HG03378 (cell line): Measurements from ENCODE around the gene NANOS3.

Experiments used
- ATAC-seq: cut with Tn5 transposase; IDR thresholded peaks from one replicate; pipeline ENCODE4 v1.9.1; 2021; ENCODE audit warnings: mild to moderate bottlenecking, moderate library complexity; ENCODE audit not compliant: unreplicated experiment

The NANOS3 gene

GRCh38 chr19:13884726-13885591 is 8.0 kb downstream of the NANOS3 start:
- ATAC-seq: no peak

GRCh38 chr19:13885826-13886365 is 9.0 kb downstream of the NANOS3 start:
- ATAC-seq: no peak

GRCh38 chr19:13887018-13887436 is 10.1 kb downstream of the NANOS3 start:
- ATAC-seq: no peak

DNA sequence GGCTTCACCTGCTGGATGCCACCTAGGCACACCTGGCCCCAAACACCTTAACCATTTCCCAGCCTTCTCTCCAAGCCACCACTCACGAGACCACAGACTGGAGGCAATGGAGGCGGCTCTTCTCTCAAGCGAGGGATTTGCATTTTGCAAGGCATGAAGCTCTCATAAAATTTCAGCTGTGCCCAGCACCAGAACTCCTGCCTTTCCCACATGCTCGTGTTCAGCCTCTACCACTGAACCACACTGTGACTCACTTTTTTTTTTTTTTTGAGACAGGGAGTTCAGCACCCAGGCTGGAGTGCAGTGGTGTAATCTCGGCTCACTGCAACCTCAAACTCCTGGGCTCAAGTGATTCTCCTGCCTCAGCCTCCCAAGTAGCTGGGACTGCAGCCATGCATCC is 10.6 kb downstream of the NANOS3 start:
- no peak for ATAC-seq

GRCh38 chr19:13888281-13888680 is 11.3 kb downstream of the NANOS3 start:
- no peak for ATAC-seq

GRCh38 chr19:13890136-13890535 is 13.2 kb downstream of the NANOS3 start:
- no peak for ATAC-seq

GRCh38 chr19:13892870-13893269 is 15.9 kb downstream of the NANOS3 start:
- ATAC-seq: no peak

GRCh38 chr19:13894552-13894951 is 17.6 kb downstream of the NANOS3 start:
- no peak for ATAC-seq

DNA sequence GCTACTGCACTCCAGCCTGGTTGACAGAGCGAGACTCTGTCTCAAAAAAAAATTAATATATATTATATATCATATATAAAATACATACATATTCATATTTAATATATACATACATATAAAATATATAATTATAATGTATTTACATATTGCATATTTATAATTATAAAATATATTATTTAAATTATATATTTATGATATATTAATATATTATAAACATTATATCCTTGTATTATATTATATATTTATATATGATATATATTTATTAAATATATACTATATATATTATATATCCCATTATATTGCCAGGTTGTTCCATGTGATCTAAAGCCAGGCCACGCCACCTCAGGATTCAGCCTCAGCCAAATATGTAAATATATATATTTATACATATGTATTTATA is 19.3 kb downstream of the NANOS3 start:
- ATAC-seq: no peak

- no peak for ATAC-seq
Observed at GRCh38 chr19:13899393-13899792, 22.5 kb downstream of the NANOS3 start.

DNA sequence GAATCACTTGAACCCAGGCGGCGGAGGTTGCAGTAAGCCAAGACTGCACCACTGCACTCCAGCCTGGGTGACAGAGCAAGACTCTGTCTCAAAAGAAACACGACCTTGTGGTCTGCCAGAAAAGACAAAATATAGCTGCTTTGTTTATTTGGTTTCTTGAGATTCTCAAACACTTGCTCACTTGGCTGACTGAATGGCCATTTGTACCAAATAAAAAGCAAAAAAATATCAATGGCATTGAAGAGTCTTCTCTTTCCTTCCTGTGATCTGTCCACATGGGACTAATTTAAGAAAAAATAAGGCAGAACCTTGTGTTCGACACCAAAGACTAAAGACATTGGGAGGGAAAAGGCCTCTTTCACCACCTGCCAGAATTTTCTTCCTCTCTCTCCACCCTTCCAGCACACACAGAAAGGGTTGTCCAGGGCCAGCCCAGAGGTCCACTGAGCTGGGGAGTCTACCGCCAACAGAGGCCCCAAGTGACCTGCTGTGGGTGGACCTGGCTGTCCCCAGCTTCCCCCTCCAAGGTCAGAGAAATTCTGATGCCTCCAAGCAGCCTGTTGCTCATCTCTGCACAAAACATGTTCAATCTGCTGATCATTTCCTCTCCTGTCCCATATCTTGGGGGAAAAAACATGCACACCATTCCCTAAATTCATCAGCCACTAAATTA is 23.1 kb downstream of the NANOS3 start:
- no peak for ATAC-seq

DNA sequence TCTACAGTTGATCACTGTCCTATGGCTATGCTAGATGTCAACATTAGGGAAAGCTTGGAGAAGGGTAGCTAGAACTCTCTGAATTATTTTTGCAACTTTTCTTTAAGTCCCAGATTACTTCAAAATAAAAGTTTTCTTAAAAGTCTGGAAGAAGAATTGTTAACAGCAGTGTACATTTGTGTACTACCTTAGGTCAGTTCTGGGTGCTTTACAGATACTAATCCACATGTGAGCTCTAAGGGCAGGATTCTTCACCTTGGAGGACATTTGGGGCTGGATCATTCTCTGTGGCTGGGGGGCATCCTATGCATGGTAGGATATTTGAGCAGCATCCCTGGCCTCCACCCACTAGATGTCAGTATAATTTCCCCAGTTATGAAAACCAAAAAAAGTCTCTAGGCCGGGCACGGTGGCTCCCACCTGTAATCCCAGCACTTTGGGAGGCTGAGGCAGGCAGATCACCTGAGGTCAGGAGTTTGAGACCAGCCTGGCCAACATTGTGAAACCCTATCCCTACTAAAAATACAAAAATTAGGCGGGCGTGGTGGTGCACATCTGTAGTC is 26.1 kb downstream of the NANOS3 start:
- no peak for ATAC-seq

DNA sequence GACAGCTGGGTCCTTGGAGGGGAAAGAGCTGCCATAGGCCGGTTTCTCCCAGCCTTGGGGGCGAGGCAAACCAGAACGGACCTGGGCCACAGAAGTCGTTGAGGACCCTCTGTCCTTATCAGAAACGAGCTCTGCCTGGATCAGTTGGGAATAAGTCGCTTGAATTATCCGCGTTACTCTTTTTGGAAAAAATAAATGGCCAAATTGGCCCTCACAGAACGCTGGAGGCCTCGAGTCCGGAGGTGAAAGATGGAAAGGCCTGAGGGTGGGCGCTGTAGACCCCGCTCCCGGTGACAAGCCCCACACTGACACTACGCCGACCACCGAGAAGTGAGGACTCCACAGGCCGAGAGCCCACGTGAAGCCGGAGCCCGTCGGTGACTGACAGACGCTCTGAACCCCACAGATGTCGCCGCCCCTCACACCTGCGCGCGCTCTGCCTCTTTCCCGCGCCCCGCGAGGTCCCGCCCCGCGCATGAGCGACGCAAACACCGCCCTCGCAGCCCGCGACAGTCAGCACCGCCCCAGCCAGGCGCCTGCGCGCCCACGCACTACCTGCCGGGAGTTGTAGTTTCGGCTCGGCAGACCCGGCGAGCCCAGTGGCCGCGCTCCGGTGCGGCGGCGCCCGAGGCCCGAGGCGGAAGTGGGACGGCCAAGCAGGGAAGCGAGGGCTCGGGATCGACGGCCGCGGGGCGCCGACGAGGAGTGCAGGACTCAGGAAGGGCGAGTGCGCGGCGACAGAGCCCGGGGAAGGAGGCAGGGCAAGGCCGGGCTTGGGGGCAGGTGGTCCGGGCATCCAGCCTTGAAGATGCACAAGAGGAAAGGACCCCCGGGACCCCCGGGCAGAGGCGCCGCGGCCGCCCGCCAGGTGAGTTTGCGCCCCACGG is 28.9 kb downstream of the NANOS3 start, which contains the start of the genes BRME1 and CC2D1A:
Gene BRME1 (minus strand): TSS at position 484 of the 887 bp plus-strand sequence. CDS start 1,225 bp downstream, outside the sequence.
Gene CC2D1A (plus strand): TSS at position 568 of the 887 bp plus-strand sequence. CDS start 241 bp downstream, at position 809.
- ATAC-seq: no peak

- no peak for ATAC-seq
Observed at GRCh38 chr19:13906521-13906904, 29.6 kb downstream of the NANOS3 start.

GRCh38 chr19:13906910-13907309 is 30.0 kb downstream of the NANOS3 start:
- no peak for ATAC-seq

GRCh38 chr19:13908674-13909073 is 31.7 kb downstream of the NANOS3 start:
- no peak for ATAC-seq

DNA sequence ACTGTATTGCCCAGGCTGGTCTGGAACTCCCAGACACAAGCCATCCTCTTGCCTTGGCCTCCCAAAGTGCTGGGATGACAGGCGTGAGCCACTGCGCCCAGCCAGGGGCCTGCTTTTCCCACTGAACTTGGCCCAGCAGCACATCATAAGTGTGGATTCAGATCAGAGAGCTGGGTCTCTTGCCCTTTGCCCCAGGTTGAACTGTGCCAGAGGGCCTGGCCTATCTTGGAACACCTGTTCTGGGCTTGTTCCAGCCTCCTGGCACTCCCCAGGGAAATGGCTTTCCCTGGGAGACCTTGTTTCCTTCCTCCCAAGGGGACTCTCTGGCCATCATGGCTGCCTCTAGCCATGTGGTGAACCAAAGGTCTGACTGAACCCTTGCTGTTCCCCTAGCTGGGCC is 32.5 kb downstream of the NANOS3 start:
- ATAC-seq: no peak

- no peak for ATAC-seq
Observed at GRCh38 chr19:13913352-13913751, 36.4 kb downstream of the NANOS3 start.

DNA sequence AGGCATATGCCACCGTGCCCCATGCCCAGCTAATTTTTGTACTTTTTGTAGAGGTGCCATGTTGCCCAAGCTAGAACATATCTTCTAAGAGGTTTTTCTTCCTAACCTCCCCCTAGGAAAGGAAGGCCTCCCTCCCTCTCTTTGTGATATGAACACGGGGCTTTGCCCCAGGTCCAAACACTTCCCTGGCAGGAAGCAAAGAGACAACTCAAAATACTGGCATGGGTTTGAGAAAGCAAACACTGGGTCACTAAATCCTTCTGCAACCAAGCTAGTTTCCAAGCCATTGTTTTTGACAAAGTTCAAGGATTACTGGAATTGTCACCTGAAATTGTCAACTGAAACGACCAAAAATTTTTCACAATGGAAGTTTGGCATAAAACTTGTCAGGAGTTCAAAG is 37.8 kb downstream of the NANOS3 start:
- no peak for ATAC-seq

DNA sequence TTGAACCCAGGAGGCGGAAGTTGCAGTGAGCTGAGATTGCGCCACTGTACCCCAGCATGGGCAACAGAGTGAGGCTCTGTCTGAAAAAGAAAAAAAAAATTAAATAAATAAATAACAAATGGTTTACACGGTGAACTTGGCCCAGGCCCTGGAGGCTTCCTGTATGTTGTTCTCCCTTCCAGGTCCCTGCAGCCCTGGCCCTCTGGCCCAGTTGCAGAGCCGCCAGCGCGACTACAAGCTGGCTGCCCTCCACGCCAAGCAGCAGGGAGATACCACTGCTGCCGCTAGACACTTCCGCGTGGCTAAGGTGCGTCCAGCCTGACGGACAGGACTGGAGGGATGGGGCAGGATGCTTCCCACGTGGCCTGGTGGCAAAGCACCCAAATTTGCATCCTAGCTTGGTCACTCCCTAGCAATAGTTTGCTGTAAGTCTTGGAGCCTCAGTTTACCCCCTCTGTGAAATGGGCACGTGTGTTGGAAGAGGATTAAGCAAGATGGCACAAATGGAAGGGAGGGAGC is 41.0 kb downstream of the NANOS3 start:
- ATAC-seq: no peak
